Erythroblast (primary cell): ENCODE measurements around the gene PTH1R.
A peak's percentile ranks its signal among the peaks of the same experiment; 100 is the strongest.

Experiments
- DNase-seq, 2 experiments: peaks; one replicate each; lab custom pipeline; 2025; lab: John Stamatoyannopoulos, UW
- GATA1 ChIP-seq: IDR thresholded peaks from 2 replicates; pipeline ENCODE4 v1.6.1; 2011; ENCODE audit warnings: low read depth, mild to moderate bottlenecking, control low read depth, low read length, moderate library complexity
- POLR2A ChIP-seq: IDR thresholded peaks from 2 replicates; pipeline ENCODE4 v1.6.1; 2011; ENCODE audit warnings: mild to moderate bottlenecking, low read length

Gene PTH1R

DNA sequence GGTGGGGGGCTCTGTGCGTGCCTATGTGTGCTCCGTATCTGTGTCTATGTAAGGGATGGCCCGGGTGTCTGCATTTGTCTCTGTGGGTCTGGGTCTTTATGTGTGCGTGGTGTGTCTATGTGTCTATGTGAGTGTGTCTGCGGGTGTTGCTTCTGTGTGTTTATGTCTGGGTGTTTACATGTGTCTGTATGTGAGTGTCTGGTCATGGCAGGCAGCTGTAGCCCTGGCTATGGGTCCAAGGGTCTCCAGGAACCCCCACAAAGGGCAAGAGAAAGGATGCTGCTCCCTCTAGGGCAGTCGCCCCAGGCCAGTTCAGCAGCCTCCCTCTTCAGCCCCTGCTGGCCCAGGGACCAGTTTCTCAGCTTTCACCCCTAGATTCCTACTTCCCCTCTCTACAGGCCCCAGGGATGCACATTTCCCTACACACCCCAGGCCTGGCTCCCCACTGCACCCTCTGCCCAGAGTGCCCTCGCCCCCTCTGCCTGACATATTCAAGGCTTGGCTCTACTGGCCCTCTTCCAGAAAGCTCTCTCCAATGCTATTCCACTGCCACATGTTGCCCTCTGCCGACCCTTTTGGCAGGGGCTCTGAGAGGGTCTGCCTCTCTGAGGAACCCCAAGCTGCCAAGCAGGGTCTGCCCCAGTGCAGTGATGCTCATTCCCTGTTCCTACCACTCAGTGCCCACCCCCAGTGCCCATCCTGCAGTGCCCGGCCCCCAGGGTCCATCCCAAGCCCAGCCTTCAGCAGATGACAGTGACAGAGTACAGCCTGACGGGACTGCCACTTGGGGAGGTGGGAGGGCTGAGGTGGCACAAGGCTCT lies 13.2 kb upstream of the PTH1R start:
- no peak for DNase-seq
- TF ChIP-seq POLR2A (no peak), GATA1 (no peak)

DNA sequence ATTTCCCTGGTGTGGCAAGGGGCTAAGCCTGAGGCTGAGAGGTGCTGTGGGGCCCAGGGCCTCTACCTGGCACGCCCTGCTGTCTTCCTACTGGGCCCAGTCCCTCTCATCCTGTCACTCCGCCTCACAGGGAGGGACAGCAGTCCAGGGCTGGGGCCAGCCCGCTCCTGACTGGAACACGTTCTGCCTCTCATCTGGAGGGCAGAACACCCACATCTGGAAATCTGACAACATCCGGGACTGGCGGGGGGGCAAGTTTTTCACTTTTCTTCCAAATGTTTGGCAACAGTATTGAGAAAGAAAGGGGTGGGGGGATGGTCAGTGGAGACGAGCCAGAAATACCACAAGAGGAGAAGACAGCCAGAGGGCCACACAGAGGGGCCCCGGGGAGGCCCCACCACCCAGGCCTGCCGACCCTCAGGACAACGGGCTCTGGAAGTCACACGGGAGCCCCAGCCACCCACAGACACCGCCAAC lies 12.5 kb upstream of the PTH1R start:
- DNase-seq, result no peak

DNA sequence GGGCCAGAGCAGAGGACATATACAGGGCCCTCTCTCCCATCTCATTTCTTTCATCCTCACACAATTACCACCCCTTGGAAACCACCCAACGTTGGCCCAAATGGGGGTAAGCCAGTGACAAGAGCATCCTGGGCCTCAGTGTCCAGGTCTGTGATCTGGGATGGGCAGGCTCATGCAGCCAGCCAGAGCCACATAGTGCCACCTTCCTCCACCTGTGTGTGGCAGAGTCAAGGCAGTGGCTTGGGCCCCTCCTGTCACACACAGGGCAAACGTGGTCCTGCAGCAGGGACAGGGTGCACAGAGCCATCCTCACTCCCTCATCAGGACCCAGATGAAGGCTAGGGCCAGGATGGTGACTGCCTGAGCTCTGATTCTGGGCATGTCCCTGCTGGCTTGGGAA lies 12.0 kb upstream of the PTH1R start:
- TF ChIP-seq POLR2A (no peak), GATA1 (no peak)
- no peak for DNase-seq

More for the DNA sequence above, 12.5 kb upstream of the PTH1R start:
- no peak for TF ChIP-seq POLR2A
- no peak for TF ChIP-seq GATA1

DNA sequence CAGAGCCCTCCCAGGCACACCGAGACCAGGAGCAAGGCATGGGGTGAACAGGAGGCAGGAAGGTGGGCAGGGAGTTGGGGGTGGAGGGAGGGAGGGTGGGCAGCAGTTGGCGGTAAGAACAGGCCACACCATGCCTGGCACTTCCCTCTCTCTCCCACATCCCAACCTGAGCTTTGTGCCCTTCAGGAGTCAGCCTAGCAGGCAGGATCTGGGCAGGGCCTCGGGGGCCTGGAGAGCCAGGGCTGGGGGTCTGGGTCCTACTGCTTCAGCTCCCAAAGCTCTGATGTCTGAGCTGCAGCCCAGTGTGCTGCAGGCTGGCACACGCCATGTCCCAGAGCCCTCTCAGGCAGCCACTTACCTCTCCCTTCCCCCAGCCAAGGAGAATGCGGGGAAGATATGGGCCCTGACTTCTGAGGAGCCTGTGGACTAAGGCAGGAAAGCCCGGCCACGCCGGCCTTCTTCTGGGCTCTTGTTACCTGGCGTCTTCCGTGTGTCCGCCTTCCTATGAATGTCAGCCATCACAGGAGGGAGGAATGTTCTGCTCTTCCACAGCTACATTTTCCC lies 11.4 kb upstream of the PTH1R start:
- TF ChIP-seq POLR2A (no peak), GATA1 (no peak)
- no peak for DNase-seq

DNA sequence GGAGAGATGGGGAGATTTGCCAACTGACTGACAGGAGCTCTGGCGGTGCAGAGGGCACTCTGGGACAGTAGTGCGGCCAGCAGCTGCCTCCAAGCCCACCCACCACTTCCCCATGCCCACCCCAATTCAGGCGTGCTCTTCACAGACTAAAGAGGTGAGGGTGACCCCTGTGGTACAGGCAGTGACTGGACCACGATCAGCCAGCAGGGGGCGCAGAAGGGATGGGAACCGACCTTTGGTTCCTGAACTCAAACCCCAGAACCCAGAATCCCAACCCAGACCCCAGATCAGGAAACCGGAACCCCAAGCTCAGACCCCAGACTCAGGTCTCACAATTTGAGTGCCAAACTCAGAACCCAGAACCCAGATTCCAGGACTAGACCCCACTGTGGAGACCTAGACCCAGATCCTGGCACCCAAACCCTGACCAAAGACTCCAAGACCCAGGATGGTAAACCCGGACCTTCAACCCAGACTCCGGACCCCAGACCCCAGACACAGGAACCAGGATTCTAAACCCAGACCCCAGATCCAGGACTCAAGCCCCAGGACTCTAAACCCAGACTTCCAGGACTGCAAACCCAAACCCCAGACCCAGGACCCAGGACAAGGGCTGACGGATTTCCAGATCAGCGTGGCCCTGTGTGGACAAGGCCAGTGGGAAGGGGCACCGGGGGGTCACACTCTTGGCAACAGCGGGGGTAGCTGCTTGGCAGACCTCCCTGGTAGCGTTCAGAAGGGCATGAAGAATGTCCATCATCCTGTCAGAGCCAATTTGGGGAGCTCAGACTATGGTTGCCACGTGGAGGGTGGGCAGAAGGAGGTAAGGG lies 10.6 kb upstream of the PTH1R start:
- peak; percentile 50 to 80 for DNase-seq
- no peak for TF ChIP-seq GATA1
- no peak for TF ChIP-seq POLR2A

DNA sequence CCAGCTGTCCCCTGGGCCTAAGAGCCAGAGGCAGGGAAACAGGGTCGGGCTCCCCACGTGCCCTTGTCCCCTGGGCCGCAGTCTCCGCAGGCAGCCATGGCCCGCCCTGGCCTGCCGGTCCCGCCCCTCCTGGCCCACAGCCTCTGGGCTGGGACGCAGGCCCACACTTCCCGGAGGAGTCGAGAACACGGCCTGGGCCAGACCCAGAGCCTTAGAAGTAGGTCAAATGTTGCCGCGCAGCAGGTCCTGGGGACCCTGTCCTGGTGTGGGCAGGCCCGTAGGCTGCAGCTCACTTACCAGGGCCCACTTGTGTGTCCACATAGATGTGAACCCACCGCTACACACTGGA lies 10.0 kb upstream of the PTH1R start:
- TF ChIP-seq POLR2A (no peak), GATA1 (no peak)
- no peak for DNase-seq

DNA sequence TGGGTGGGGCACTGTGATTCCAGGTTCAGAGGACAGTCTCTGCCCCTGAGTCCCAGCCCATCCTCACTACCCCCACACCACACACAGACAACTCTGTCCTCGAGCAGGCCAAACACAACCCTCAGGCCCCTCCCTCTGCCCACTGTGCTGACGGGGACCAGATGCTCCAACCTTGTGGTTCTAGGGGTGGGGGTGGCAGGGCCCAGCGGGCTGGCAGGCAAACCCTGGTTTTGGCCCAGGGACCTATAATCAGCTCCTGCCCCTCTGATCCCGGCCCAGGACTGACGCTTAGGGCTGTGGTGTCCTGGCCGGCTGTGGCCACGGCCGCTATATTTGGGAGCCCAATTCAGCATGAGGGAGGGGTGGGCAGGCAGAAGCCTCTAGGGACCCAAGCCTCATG lies 9.2 kb upstream of the PTH1R start:
- TF ChIP-seq POLR2A (no peak), GATA1 (no peak)
- no peak for DNase-seq

DNA sequence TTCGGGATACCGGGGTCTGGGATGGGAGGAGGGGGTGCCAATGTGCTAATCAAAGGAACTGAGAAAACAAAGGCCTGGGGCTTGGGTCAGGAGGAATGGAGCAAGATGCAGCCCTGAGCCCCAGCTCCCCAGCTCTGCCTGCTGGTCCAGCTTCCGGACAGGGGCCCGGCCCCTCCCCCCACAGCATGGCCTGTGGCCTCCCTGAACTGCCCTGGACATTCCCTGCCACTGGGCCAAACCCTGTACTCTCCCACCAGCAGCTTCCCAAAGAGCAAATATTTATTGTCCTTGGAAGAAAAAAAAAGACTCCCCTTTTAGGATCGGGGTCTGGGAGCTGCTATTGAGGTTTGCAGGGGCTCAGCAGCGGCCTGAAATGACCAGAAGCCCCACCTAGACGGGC lies 8.6 kb upstream of the PTH1R start:
- TF ChIP-seq POLR2A (no peak), GATA1 (no peak)
- no peak for DNase-seq

DNA sequence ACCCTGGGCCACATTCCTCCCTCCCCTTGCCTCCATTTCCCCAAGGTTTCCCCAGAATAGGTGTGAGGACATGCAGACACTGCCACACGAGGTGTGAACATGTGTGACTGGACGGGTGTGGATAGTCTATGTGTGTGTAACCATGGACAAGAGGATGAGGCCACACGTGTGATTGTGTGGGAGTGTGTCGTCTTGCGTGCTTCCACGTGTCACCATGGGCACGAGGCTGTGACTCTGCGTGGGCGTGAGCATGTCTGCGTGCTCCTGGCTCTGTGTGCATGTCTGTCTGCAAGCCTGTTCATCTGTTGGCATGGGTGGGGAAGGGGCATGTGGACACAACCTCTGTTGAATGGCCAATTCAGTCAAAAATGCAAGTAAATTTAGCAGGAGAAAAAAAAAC lies 8.1 kb upstream of the PTH1R start:
- no peak for TF ChIP-seq GATA1
- no peak for TF ChIP-seq POLR2A

DNA sequence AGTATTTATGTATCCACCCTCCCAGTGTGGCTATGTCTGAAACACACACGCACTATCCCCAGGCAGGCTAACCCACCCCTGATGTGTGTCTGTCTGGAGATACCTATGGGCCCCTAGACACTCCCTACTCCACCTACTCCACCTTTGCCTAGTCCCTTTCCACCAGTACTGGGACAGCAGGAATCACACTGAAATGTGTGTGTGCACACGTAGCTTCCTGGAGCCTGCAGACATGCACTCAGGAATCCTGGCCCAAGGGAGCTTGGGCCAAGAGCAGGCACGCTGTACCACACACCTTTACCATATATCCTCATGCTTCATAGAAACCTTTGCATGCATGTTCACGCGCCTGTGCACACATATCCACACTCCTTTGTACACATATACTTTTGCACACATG lies 6.9 kb upstream of the PTH1R start:
- no peak for TF ChIP-seq POLR2A
- TF ChIP-seq GATA1, result no peak
- no peak for DNase-seq

More for the DNA sequence above, 8.1 kb upstream of the PTH1R start:
- no peak for DNase-seq

DNA sequence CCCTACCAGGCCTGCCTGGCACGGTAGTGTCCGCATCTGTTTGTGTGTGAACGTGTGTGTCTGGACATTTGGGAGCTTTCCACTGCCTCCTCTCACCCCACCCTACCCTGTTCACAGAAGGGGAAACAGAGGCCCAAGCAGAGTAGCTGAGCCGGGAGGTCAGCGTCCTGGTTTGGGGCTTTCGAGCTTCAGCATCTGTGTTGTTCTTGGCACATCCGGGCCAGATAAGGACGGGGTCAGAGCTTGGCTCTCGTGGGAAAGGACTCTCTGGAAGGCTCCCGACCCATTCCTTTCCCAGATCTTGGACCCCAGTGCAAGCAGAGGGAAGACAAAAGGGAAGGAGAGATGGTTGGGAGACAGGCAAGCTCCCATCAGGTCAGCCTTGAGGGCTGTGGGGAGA lies 6.3 kb upstream of the PTH1R start:
- TF ChIP-seq POLR2A (no peak), GATA1 (no peak)
- DNase-seq, result no peak

DNA sequence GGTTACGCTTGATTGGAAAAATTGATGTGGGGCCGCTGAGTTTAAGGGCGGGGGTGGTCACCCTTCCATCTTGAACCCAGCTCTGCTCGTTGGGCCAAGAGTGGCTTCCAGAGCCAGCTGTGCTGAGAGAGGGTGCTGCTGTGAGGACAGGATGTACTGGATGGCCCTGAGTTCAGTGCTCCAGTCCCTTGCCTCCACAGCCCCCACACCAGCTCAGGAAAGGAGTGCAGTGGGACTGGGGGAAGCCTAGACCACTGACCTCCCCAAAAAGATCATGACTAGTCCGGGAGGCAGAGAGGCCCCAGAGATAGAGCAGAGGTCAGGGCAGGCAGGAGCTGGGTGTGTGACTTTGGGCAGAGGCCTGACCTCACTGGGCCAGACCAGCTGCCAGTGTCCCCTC lies 4.0 kb upstream of the PTH1R start:
- DNase-seq, result no peak
- TF ChIP-seq GATA1, result no peak
- TF ChIP-seq POLR2A, result no peak

DNA sequence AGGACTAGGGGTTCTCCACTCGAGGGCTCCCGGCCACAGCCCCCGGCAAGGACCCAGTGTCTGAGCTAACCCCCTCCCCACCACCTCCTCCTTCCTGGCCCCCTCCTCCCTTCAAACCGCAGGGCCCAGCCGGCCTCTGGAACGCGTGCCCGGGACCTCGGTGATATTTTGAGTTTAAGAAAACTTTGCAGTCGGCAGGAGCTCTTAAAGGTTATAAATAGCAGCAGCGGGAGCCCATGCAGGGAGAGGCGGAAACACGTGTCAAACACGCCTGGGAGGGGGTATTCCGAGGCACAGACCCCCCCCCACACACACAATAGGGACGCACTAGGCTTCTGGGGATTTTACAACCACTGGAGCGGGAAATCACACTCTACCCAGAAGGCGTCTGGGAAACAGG lies 3.1 kb upstream of the PTH1R start:
- no peak for TF ChIP-seq POLR2A
- TF ChIP-seq GATA1, result no peak
- DNase-seq, result no peak

DNA sequence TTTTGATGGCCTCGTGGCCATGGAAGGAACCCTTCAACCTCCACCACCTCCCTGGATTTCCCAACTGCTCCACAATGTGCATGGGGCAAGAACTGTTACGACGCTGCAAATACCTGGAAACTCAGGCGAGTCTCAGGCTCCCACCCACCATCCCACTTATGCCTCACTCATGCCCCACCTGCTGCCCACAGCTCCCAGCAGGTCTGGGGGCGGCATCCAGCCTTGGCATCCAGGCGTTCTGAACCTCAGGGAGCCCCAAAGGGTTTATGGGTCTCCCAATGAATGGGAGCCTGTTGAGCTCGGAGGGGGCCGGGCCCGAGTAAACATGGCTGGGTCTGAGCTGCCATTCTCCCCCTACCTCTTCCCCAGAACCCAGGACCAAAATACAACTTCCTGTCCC lies 2.0 kb upstream of the PTH1R start:
- TF ChIP-seq POLR2A (no peak), GATA1 (no peak)
- no peak for DNase-seq
